Measurements from ENCODE around the gene MYO9A.

Gene MYO9A

GRCh38 chr15:71788646-71789579, 329.0 kb downstream of the MYO9A start:
- no peaks in the 10 kb centered on the region for H3K4me1 ChIP-seq (ENCODE audit: control insufficient read depth, insufficient read depth, low read length)
- H3K9me3 ChIP-seq (ENCODE audit: control insufficient read depth, insufficient read depth, low read depth, low read length) = no peaks in the 10 kb centered on the region
- no peak overlapping the region for H3K4me3 ChIP-seq (ENCODE audit: low read depth, low read length)
- ChIA-PET CTCF (interaction anchor here (1.2 to 4.4 kb wide), 4 partner anchors 8 to 367 kb away, joined by 3 to 32 read pairs (median 18); no protein-coding TSS in a partner anchor), POLR2A (interaction anchor here (0.6 kb wide), 1 partner anchor 14 kb away, joined by 3 read pairs; no protein-coding TSS in a partner anchor)
- no peaks in the 10 kb centered on the region for H3K36me3 ChIP-seq (ENCODE audit: control insufficient read depth in 2 of 2, insufficient read depth in 1 of 2, low read length in 2 of 2)
- H3K27ac ChIP-seq (ENCODE audit: extremely low read depth, low read depth, low read length) = no peak overlapping the region
- TF ChIP-seq SP7 (tag by site-specific recombination; IDR thresholded peaks at IDR 0.05) = no peak
- TF ChIP-seq ZFP41 (tag by site-specific recombination; IDR thresholded peaks at IDR 0.05; ENCODE audit: borderline replicate concordance) = no peak
- TF ChIP-seq ZNF426 (tag by site-specific recombination; IDR thresholded peaks at IDR 0.05) = no peak
- no peak for TF ChIP-seq ZNF140 (tag by site-specific recombination; IDR thresholded peaks at IDR 0.05)
- no peak for TF ChIP-seq KLF7 (tag by site-specific recombination; IDR thresholded peaks at IDR 0.05; ENCODE audit: borderline replicate concordance)
- TF ChIP-seq ZNF449 (tag by site-specific recombination; IDR thresholded peaks at IDR 0.05) = no peak
- TF ChIP-seq ZNF37A (tag by site-specific recombination; IDR thresholded peaks at IDR 0.05) = no peak
- 0 out of 2 replicates have a peak, but pooled peaks have one; percentile 5 for TF ChIP-seq ZNF768 (tag by site-specific recombination; IDR thresholded peaks at IDR 0.05)
- TF ChIP-seq ZNF580 (tag by site-specific recombination; IDR thresholded peaks at IDR 0.05) = no peak

- peak; percentile 63; the same call in 1 of the 2 replicates for TF ChIP-seq EGR2 (tag by site-specific recombination; IDR thresholded peaks at IDR 0.05; ENCODE audit: low read depth)
- peak; percentile 20; the same call in 1 of the 2 replicates for TF ChIP-seq SP3 (tag by site-specific recombination; IDR thresholded peaks at IDR 0.05)
- no peak for TF ChIP-seq ZBTB6 (tag by site-specific recombination; IDR thresholded peaks at IDR 0.05)
- 0 out of 2 replicates have a peak, but pooled peaks have one; percentile 18 for TF ChIP-seq ZNF366 (tag by site-specific recombination; conservative IDR thresholded peaks at IDR 0.05)
- TF ChIP-seq ZEB2 (tag by site-specific recombination; IDR thresholded peaks at IDR 0.05) = no peak
- TF ChIP-seq ZFHX2 (tag by site-specific recombination; conservative IDR thresholded peaks at IDR 0.05) = peak; percentile 60
- no peak for TF ChIP-seq ZNF175 (tag by site-specific recombination; IDR thresholded peaks at IDR 0.05)
- H3K4me3 ChIP-seq (ENCODE audit: low read depth, low read length) = no peak overlapping the region
- H3K27ac ChIP-seq (ENCODE audit: extremely low read depth, low read depth, low read length) = no peak overlapping the region
- H3K9me3 ChIP-seq (ENCODE audit: control insufficient read depth, insufficient read depth, low read depth, low read length) = no peaks in the 10 kb centered on the region
- no peaks in the 10 kb centered on the region for H3K4me1 ChIP-seq (ENCODE audit: control insufficient read depth, insufficient read depth, low read length)
- no peaks in the 10 kb centered on the region for H3K36me3 ChIP-seq (ENCODE audit: control insufficient read depth in 2 of 2, insufficient read depth in 1 of 2, low read length in 2 of 2)
- CTCF ChIA-PET = interaction anchor here (1.7 kb wide), 1 partner anchor 43 kb away, joined by 9 read pairs; no protein-coding TSS in a partner anchor
- POLR2A ChIA-PET = no interaction called here
Observed at GRCh38 chr15:71786673-71787072, 331.3 kb downstream of the MYO9A start.

GRCh38 chr15:71785996-71786395, 332.0 kb downstream of the MYO9A start:
- Histone ChIP-seq H3K4me3 (ENCODE audit: low read depth, low read length) (no peak overlapping the region), H3K27ac (ENCODE audit: extremely low read depth, low read depth, low read length) (no peak overlapping the region), H3K9me3 (ENCODE audit: control insufficient read depth, insufficient read depth, low read depth, low read length) (no peaks in the 10 kb centered on the region), H3K4me1 (ENCODE audit: control insufficient read depth, insufficient read depth, low read length) (no peaks in the 10 kb centered on the region), H3K36me3 (ENCODE audit: control insufficient read depth in 2 of 2, insufficient read depth in 1 of 2, low read length in 2 of 2) (no peaks in the 10 kb centered on the region)
- ChIA-PET POLR2A (no interaction called here), CTCF (interaction anchor here (1.4 to 1.7 kb wide), 2 partner anchors 42 to 370 kb away, joined by 5 to 9 read pairs; no protein-coding TSS in a partner anchor)
- TF ChIP-seq ZSCAN4 (tag by site-specific recombination; IDR thresholded peaks at IDR 0.05) (peak; percentile 62; the same call in 1 of the 2 replicates), HOXA7 (CRISPR knock-in tag; IDR thresholded peaks at IDR 0.05; ENCODE audit: borderline replicate concordance) (no peak)
